Heart left ventricle (tissue), 16 donors: ENCODE results near the gene CNKSR3. TPM values are rescaled to one million over a fixed set of nuclear protein-coding genes. Genes with fewer than 3 reads are reported as not detected.

Experiments
- ATAC-seq, 4 donors: fragments of 200-7000 bp; cut with Tn5 transposase; one replicate each; pipeline ENCODE4 v1.9.1; 2020 to 2022; ENCODE audit warnings: moderate library complexity in 4 of 4, mild to moderate bottlenecking in 3 of 4, moderate number of reproducible peaks in 1 of 4
- DNase-seq, 5 donors: peaks; one replicate each; pipeline ENCODE4 v3.0.0-alpha.2; 2020
- H3K27ac ChIP-seq, 12 donors: fragments of 200-600 bp; sonication (generic) in 4 of 12; one replicate each; pipeline versions ENCODE4 v1.5.0 to v1.8.0; 2016 to 2022; ENCODE audit warnings: mild to moderate bottlenecking in 2 of 12
- H3K27me3 ChIP-seq, 9 donors: fragments of 200-600 bp; sonication (generic) in 2 of 9; one replicate each; pipeline versions ENCODE4 v1.5.1 to v1.8.0; 2016 to 2022; ENCODE audit warnings: mild to moderate bottlenecking in 3 of 9
- H3K36me3 ChIP-seq, 9 donors: fragments of 200-600 bp; sonication (generic) in 2 of 9; one replicate each; pipeline versions ENCODE4 v1.5.0 to v1.8.0; 2018 to 2022; ENCODE audit warnings: mild to moderate bottlenecking in 2 of 9
- H3K4me1 ChIP-seq, 12 donors: fragments of 200-600 bp; sonication (generic) in 4 of 12; one replicate each; pipeline versions ENCODE4 v1.5.0 to v1.8.0; 2016 to 2022; ENCODE audit warnings: mild to moderate bottlenecking in 3 of 12
- H3K4me3 ChIP-seq, 12 donors: fragments of 200-600 bp; sonication (generic) in 4 of 12; one replicate each; pipeline versions ENCODE4 v1.5.0 to v1.8.0; 2017 to 2022; ENCODE audit warnings: mild to moderate bottlenecking in 9 of 12, moderate library complexity in 4 of 12
- H3K9me3 ChIP-seq, 12 donors: fragments of 200-600 bp; sonication (generic) in 4 of 12; one replicate each; pipeline versions ENCODE4 v1.5.0 to v1.8.0; 2016 to 2022; ENCODE audit warnings: mild to moderate bottlenecking in 1 of 12
- CTCF ChIP-seq, 12 donors: fragments of 200-600 bp; sonication (generic) in 4 of 12; IDR thresholded peaks; one replicate each; pipeline versions ENCODE4 v1.5.0 to v1.8.0; 2018 to 2022; ENCODE audit warnings: antibody characterized with exemption in 12 of 12, mild to moderate bottlenecking in 5 of 12
- POLR2A ChIP-seq, 2 donors: fragments of 450-650 bp; IDR thresholded peaks; one replicate each; pipeline ENCODE4 v1.6.1; 2017; ENCODE audit warnings: antibody characterized with exemption in 2 of 2, mild to moderate bottlenecking in 2 of 2, moderate library complexity in 2 of 2
- WGBS, 4 donors: extraction: QIAGEN DNeasy Blood & Tissue Kit in 2 of 4; methylation state at CpG; one replicate each; pipeline versions ENCODE4 v1.1.5 to v1.1.7; 2013 to 2018; 5-methylcytosine and 5-hydroxymethylcytosine counted together
- intact Hi-C, 10 donors: fragments of 100-400 bp; cut with DNase I; formaldehyde crosslinking; loops; one replicate each; pipeline versions ENCODE4 v1.11.1 to v1.14.2; 2022
- polyA plus RNA-seq, 2 donors: library from polyadenylated mRNA; stranded (reverse); fragments of 200-250 nt; gene quantifications; one replicate each; pipeline ENCODE4 v1.2.3, GENCODE V29; 2013
- total RNA-seq, 9 donors: library from RNA; depleted of rRNA in 2 of 9; stranded (reverse); fragments of >200 nt in 2 of 9; fragmentation: NEBNext Ultra II Directional in 3 of 9; extraction: Animal tissue kit (Norgen Biotek cat#: 25700) in 3 of 9; gene quantifications; one replicate each; pipeline versions ENCODE4 v1.1.0 to v1.2.4, GENCODE V29; 2016 to 2023
- donor health status: ischemic (EF 13 %, LVEDD 7.1; RV severe dilation, severe dysfunction).
- donor health status: healthy with polysubstance abuse.
- donor health status: DM: no; HTN: yes; CAD: no.
- donor health status: DM: no; HTN: no; CAD: no.
- donor health status: ischemic (EF 25% LVEDD 6.9; RV normal size, moderate dysfunction).
- donor health status: ischemic (EF 25% LVEDD 5.7; RV mildly dilated, moderate dysfunction).
- donor health status: healthy.
- donor health status: DM: yes; HTN: yes; CAD: no.
- donor health status: ischemic (EF 35%, LVEDD 5.7; RV mildly dilated, moderate dysfunction).
- donor health status: nonischemic (EF 11% LVEDD 7.7; RV severe dilation, severe dysfunction).
- donor health status: DM: yes; HTN: yes; CAD: no.
- donor health status: PGD.
- donor health status: ischemic (EF 29% LVEDD 5.4; RV normal size, mild dysfunction).
- donor health status: nonischemic (EF 23%, LVEDD 6.1; RV moderate dilation, normal function).

CNKSR3 gene
- total and polyA plus RNA-seq, 11 donors, result 5.9 to 30.7 (median 17.7) TPM

- TF ChIP-seq POLR2A (IDR thresholded peaks at IDR 0.05) (no peak), CTCF (IDR thresholded peaks at IDR 0.05) (no peak)
- H3K4me3 ChIP-seq, result peak overlapping the region in 1 of 12 donors; percentile 0
- ATAC-seq (peak; percentile 92 to 96 (median 92)), DNase-seq (peak in 4 of 5 donors; percentile 34 to 59 (median 46))
- H3K9me3 ChIP-seq, result no peaks in the 10 kb centered on the region
- peaks cover 0 to 41% (median 21%) of the 10 kb centered on the region in 12 donors for H3K4me1 ChIP-seq
- H3K27me3 ChIP-seq, result no peaks in the 10 kb centered on the region
- peak overlapping the region; percentile 57 to 88 (median 85) for H3K27ac ChIP-seq
- WGBS, 4 donors, result 51 to 56% (median 52%) methylated on average over 8 of the region's 8 CpGs
- intact Hi-C loops, result no loop called here
- peaks cover 0 to 30% (median 3%) of the 10 kb centered on the region in 9 donors for H3K36me3 ChIP-seq
Measured at GRCh38 chr6:154410619-154411072, 99.8 kb downstream of the CNKSR3 start.

GRCh38 chr6:154408891-154409500 lies 101.5 kb downstream of the CNKSR3 start:
- WGBS, 4 donors, result 31 to 38% (median 38%) methylated on average over 4 of the region's 4 CpGs
- TF ChIP-seq CTCF (IDR thresholded peaks at IDR 0.05) (peak in 9 of 12 donors; percentile 21 to 50 (median 33)), POLR2A (IDR thresholded peaks at IDR 0.05) (no peak)
- intact Hi-C loops, result loop anchor here in 6 of 10 donors (2.0 to 10.0 kb wide), 4 partner anchors 252 to 257 kb away; no protein-coding TSS in a partner anchor
- Histone ChIP-seq H3K27me3 (no peaks in the 10 kb centered on the region), H3K4me3 (no peak overlapping the region), H3K4me1 (peaks cover 0 to 41% (median 21%) of the 10 kb centered on the region in 12 donors), H3K27ac (peak overlapping the region in 10 of 12 donors; percentile 13 to 88 (median 86)), H3K9me3 (no peaks in the 10 kb centered on the region), H3K36me3 (peaks cover 0 to 32% (median 7%) of the 10 kb centered on the region in 9 donors)
- DNase-seq (peak in 2 of 5 donors; percentile 25 to 36), ATAC-seq (peak in 3 of 4 donors; percentile 49 to 52 (median 50))

- H3K27ac ChIP-seq, result no peak overlapping the region
- no peak overlapping the region for H3K4me3 ChIP-seq
- intact Hi-C loops, result loop anchor here in 4 of 10 donors (5.0 to 10.0 kb wide), 2 partner anchors 253 to 255 kb away; no protein-coding TSS in a partner anchor
- H3K27me3 ChIP-seq, result no peaks in the 10 kb centered on the region
- H3K36me3 ChIP-seq, result peaks cover 0 to 30% (median 0%) of the 10 kb centered on the region in 9 donors
- 96 to 99% (median 98%) methylated on average over 5 of the region's 5 CpGs for WGBS, 4 donors
- no peak for ATAC-seq
- H3K9me3 ChIP-seq, result no peaks in the 10 kb centered on the region
- no peak for TF ChIP-seq POLR2A (IDR thresholded peaks at IDR 0.05)
- H3K4me1 ChIP-seq, result peaks cover 0 to 47% (median 24%) of the 10 kb centered on the region in 12 donors
- DNase-seq, result no peak
Measured at GRCh38 chr6:154407440-154407839, 103.0 kb downstream of the CNKSR3 start.

- DNase-seq, result no peak
- Histone ChIP-seq H3K4me3 (no peak overlapping the region), H3K36me3 (peaks cover 0 to 30% (median 1%) of the 10 kb centered on the region in 9 donors), H3K4me1 (peaks cover 0 to 41% (median 24%) of the 10 kb centered on the region in 12 donors), H3K27me3 (no peaks in the 10 kb centered on the region), H3K27ac (no peak overlapping the region), H3K9me3 (no peaks in the 10 kb centered on the region)
- TF ChIP-seq POLR2A (IDR thresholded peaks at IDR 0.05), result no peak
- no peak for TF ChIP-seq CTCF (IDR thresholded peaks at IDR 0.05)
- WGBS, 4 donors, result 96 to 97% (median 96%) methylated on average over 10 of the region's 10 CpGs
- intact Hi-C loops, result loop anchor here in 4 of 10 donors (5.0 to 10.0 kb wide), 2 partner anchors 252 to 255 kb away; no protein-coding TSS in a partner anchor
- no peak for ATAC-seq
Measured at GRCh38 chr6:154406869-154407268, 103.6 kb downstream of the CNKSR3 start.
